ENCODE measurements around the gene RAB27A. TPM values are rescaled to one million over a fixed set of nuclear protein-coding genes. Genes with fewer than 3 reads are reported as not detected.
A peak's percentile ranks its signal among the peaks of the same experiment; 100 is the strongest.

Gene RAB27A
- total and polyA plus RNA-seq, 2 experiments from 2014 or later, result 3.2 to 5.8 TPM

GRCh38 chr15:55183679-55184078 lies 105.9 kb downstream of the RAB27A start (continued):
- TF ChIP-seq ZNF331 (CRISPR knock-in tag; IDR thresholded peaks at IDR 0.05; ENCODE audit: low read depth) (no peak), STAT1 (IDR thresholded peaks at IDR 0.05; ENCODE audit: unreplicated experiment) (no peak), EZH2 (IDR thresholded peaks at IDR 0.05; ENCODE audit: low read depth, unreplicated experiment) (no peak), POLR2AphosphoS5 (IDR thresholded peaks at IDR 0.05; ENCODE audit: low read depth) (no peak), EZH2phosphoT487 (IDR thresholded peaks at IDR 0.05; ENCODE audit: unreplicated experiment) (no peak), ZNF114 (CRISPR knock-in tag; IDR thresholded peaks at IDR 0.05) (no peak), JUNB (IDR thresholded peaks at IDR 0.05; ENCODE audit: unreplicated experiment) (no peak), ETS1 (IDR thresholded peaks at IDR 0.05) (no peak)

- no peak overlapping the region for H2AFZ ChIP-seq
- no peaks in the 10 kb centered on the region for H3K27me3 ChIP-seq (ENCODE audit: insufficient read depth)
- no peaks in the 10 kb centered on the region for H3F3A ChIP-seq (replicated peaks; ENCODE audit: low read depth)
- H3K9me2 ChIP-seq (ENCODE audit: insufficient read depth), result no peaks in the 10 kb centered on the region
- no peaks in the 10 kb centered on the region for H3K4me1 Mint-ChIP-seq
- no peak overlapping the region for H3K4me3 Mint-ChIP-seq
- H3K27ac Mint-ChIP-seq, result peak overlapping the region; percentile 69; the same call in 1 of the 2 replicates
- DNase-seq (ENCODE audit: low spot score) (no peak), ATAC-seq (no peak)
- H3K27ac ChIP-seq (ENCODE audit: low read depth), result no peak overlapping the region
- H3K4me1 ChIP-seq (ENCODE audit: insufficient read depth), result no peaks in the 10 kb centered on the region
- H3K27me3 Mint-ChIP-seq (ENCODE audit: insufficient read depth, low read depth, poor library complexity), result no peaks in the 10 kb centered on the region
- peaks cover 39% of the 10 kb centered on the region; the same call in 1 of the 2 replicates for H3K36me3 ChIP-seq (ENCODE audit: insufficient read depth)
- peaks cover 37% of the 10 kb centered on the region for H3K36me3 Mint-ChIP-seq (ENCODE audit: low read depth)
- H3K4me3 ChIP-seq, result no peak overlapping the region
- H3K9me3 Mint-ChIP-seq, result no peaks in the 10 kb centered on the region
- H4K20me1 ChIP-seq (replicated peaks; ENCODE audit: insufficient read depth), result 0 out of 2 replicates have a peak, but pooled peaks cover 5% of the 10 kb centered on the region
- H3K4me2 ChIP-seq, result no peak overlapping the region
- peaks cover 9% of the 10 kb centered on the region; the same call in 1 of the 2 replicates for H3K79me2 ChIP-seq (replicated peaks; ENCODE audit: insufficient read depth)
- no peak for TF ChIP-seq JUNB (IDR thresholded peaks at IDR 0.05; ENCODE audit: unreplicated experiment)
- TF ChIP-seq ETS1 (IDR thresholded peaks at IDR 0.05), result no peak
- TF ChIP-seq ZNF462 (CRISPR knock-in tag; IDR thresholded peaks at IDR 0.05), result no peak
- TF ChIP-seq STAT1 (IDR thresholded peaks at IDR 0.05; ENCODE audit: unreplicated experiment), result no peak
- no peak for TF ChIP-seq CTCF (conservative IDR thresholded peaks at IDR 0.05; ENCODE audit: low read depth in 2 of 2)
- no peak for TF ChIP-seq CREB1 (CRISPR knock-in tag; IDR thresholded peaks at IDR 0.05; ENCODE audit: low read depth)
Observed at GRCh38 chr15:55179141-55179540, 110.5 kb downstream of the RAB27A start.
